HepG2 (cell line): ENCODE data around the gene EIF4ENIF1. TPM values are rescaled to one million over a fixed set of nuclear protein-coding genes. Genes with fewer than 3 reads are reported as not detected.

Experiments
- GATAD1 ChIP-seq: IDR thresholded peaks from 2 replicates; pipeline ENCODE4 v1.6.1; 2016; ENCODE audit warnings: missing genetic modification reagents, missing compliant biosample characterization
- HNRNPUL1 ChIP-seq: fragments of 200-400 bp; formaldehyde crosslinking; IDR thresholded peaks from 2 replicates; pipeline ENCODE4 v1.6.1; 2017; ENCODE audit warnings: low read depth, mild to moderate bottlenecking, low read length, moderate library complexity
- ISX ChIP-seq: sonication (generic); formaldehyde crosslinking; conservative IDR thresholded peaks from 2 replicates; pipeline ENCODE4 v1.5.0; 2020; ENCODE audit warnings: missing genetic modification reagents
- MIXL1 ChIP-seq: IDR thresholded peaks from 2 replicates; pipeline ENCODE4 v1.6.1; 2016
- RXRA ChIP-seq: sonication (generic); formaldehyde crosslinking; IDR thresholded peaks from 2 replicates; pipeline ENCODE4 v1.5.1; 2020; ENCODE audit warnings: missing genetic modification reagents
- SALL2 ChIP-seq: sonication (generic); formaldehyde crosslinking; IDR thresholded peaks from 2 replicates; pipeline ENCODE4 v1.8.1; 2023; ENCODE audit warnings: mild to moderate bottlenecking, missing genetic modification reagents, inconsistent platforms
- SSRP1 ChIP-seq: IDR thresholded peaks from 2 replicates; pipeline ENCODE4 v1.6.1; 2016; ENCODE audit warnings: control low read depth
- TOE1 ChIP-seq: sonication (generic); formaldehyde crosslinking; IDR thresholded peaks from 2 replicates; pipeline ENCODE4 v1.4.0; 2020; ENCODE audit warnings: mild to moderate bottlenecking, missing genetic modification reagents
- TRIM24 ChIP-seq: sonication (generic); formaldehyde crosslinking; IDR thresholded peaks from 2 replicates; pipeline ENCODE4 v1.8.0; 2022; ENCODE audit warnings: mild to moderate bottlenecking, missing genetic modification reagents
- ZNF317 ChIP-seq: sonication (generic); formaldehyde crosslinking; IDR thresholded peaks from 2 replicates; pipeline ENCODE4 v1.5.0; 2020; ENCODE audit warnings: mild to moderate bottlenecking, missing genetic modification reagents
- ZNF710 ChIP-seq: sonication (generic); formaldehyde crosslinking; IDR thresholded peaks from 2 replicates; pipeline ENCODE4 v1.5.0; 2020; ENCODE audit warnings: mild to moderate bottlenecking, missing genetic modification reagents, borderline replicate concordance
- ZNF850 ChIP-seq: sonication (generic); formaldehyde crosslinking; conservative IDR thresholded peaks from 2 replicates; pipeline ENCODE4 v1.9.0; 2021; ENCODE audit warnings: mild to moderate bottlenecking, missing genetic modification reagents
- polyA plus RNA-seq, 8 experiments: library from polyadenylated mRNA; depleted of rRNA in 3 of 8; stranded (reverse) in 7 of 8; unstranded in 1 of 8; fragments of >200 nt; fragmentation: Illumina TruSeq in 4 of 8; extraction: Trizol in 4 of 8; gene quantifications; 2 replicates each; pipeline versions ENCODE4 v1.2.1 to v1.2.3, GENCODE V29; 2011 to 2016; ENCODE audit warnings: low read depth in 4 of 8, missing spikeins in 1 of 8, mixed read lengths in 1 of 8; ENCODE audit not compliant: insufficient read depth in 1 of 8
- total RNA-seq, 5 experiments: library from RNA; depleted of rRNA; stranded (reverse); fragments of >200 nt; fragmentation: Illumina TruSeq; extraction: Trizol; gene quantifications; 2 replicates each; pipeline ENCODE4 v1.2.3, GENCODE V29; 2016; ENCODE audit warnings: low read depth in 1 of 5
- TF ChIP-seq, protein P1 (sequence below): sonication (generic); formaldehyde crosslinking; IDR thresholded peaks from one replicate; pipeline ENCODE4 v1.5.1; 2020; ENCODE audit warnings: mild to moderate bottlenecking, missing genetic modification reagents; ENCODE audit errors: not compliant biosample characterization
- TF ChIP-seq, protein P2 (sequence below): sonication (generic); formaldehyde crosslinking; IDR thresholded peaks from 2 replicates; pipeline ENCODE4 v1.4.0; 2020; ENCODE audit warnings: missing genetic modification reagents

Gene EIF4ENIF1
- total and polyA plus RNA-seq, 2 of the 13 experiments (the other 11 are each of a cell fraction or from before 2014, with no cell fraction given), result 11.9 to 12.3 TPM

- TF ChIP-seq, protein P1, sequence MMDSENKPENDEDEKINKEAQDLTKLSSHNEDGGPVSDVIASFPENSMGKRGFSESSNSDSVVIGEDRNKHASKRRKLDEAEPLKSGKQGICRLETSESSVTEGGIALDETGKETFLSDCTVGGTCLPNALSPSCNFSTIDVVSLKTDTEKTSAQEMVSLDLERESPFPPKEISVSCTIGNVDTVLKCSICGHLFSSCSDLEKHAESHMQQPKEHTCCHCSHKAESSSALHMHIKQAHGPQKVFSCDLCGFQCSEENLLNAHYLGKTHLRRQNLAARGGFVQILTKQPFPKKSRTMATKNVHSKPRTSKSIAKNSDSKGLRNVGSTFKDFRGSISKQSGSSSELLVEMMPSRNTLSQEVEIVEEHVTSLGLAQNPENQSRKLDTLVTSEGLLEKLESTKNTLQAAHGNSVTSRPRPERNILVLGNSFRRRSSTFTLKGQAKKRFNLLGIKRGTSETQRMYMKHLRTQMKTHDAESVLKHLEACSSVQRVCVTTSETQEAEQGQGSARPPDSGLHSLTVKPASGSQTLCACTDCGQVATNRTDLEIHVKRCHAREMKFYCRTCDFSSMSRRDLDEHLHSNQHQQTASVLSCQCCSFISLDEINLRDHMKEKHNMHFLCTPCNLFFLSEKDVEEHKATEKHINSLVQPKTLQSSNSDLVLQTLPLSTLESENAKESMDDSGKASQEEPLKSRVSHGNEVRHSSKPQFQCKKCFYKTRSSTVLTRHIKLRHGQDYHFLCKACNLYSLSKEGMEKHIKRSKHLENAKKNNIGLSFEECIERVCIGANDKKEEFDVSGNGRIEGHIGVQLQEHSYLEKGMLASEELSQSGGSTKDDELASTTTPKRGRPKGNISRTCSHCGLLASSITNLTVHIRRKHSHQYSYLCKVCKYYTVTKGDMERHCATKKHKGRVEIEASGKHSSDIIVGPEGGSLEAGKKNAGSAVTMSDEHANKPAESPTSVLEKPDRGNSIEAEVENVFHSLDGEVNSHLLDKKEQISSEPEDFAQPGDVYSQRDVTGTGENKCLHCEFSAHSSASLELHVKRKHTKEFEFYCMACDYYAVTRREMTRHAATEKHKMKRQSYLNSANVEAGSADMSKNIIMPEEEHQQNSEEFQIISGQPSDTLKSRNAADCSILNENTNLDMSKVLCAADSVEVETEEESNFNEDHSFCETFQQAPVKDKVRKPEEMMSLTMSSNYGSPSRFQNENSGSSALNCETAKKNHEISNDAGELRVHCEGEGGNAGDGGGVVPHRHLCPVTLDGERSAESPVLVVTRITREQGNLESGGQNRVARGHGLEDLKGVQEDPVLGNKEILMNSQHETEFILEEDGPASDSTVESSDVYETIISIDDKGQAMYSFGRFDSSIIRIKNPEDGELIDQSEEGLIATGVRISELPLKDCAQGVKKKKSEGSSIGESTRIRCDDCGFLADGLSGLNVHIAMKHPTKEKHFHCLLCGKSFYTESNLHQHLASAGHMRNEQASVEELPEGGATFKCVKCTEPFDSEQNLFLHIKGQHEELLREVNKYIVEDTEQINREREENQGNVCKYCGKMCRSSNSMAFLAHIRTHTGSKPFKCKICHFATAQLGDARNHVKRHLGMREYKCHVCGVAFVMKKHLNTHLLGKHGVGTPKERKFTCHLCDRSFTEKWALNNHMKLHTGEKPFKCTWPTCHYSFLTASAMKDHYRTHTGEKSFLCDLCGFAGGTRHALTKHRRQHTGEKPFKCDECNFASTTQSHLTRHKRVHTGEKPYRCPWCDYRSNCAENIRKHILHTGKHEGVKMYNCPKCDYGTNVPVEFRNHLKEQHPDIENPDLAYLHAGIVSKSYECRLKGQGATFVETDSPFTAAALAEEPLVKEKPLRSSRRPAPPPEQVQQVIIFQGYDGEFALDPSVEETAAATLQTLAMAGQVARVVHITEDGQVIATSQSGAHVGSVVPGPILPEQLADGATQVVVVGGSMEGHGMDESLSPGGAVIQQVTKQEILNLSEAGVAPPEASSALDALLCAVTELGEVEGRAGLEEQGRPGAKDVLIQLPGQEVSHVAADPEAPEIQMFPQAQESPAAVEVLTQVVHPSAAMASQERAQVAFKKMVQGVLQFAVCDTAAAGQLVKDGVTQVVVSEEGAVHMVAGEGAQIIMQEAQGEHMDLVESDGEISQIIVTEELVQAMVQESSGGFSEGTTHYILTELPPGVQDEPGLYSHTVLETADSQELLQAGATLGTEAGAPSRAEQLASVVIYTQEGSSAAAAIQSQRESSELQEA (CRISPR knock-in tag), result no peak
- TF ChIP-seq HNRNPUL1 (no peak), ZNF710 (CRISPR knock-in tag) (no peak; the same call in 1 of the 2 replicates), ISX (CRISPR knock-in tag) (no peak), SSRP1 (CRISPR knock-in tag) (no peak), TOE1 (CRISPR knock-in tag) (no peak), RXRA (CRISPR knock-in tag) (peak; percentile 12; the same call in 1 of the 2 replicates), TRIM24 (CRISPR knock-in tag) (no peak), GATAD1 (CRISPR knock-in tag) (peak; percentile 72), ZNF850 (no peak), SALL2 (peak; percentile 76; the same call in 1 of the 2 replicates), MIXL1 (CRISPR knock-in tag) (no peak), ZNF317 (no peak)
- TF ChIP-seq, protein P2, sequence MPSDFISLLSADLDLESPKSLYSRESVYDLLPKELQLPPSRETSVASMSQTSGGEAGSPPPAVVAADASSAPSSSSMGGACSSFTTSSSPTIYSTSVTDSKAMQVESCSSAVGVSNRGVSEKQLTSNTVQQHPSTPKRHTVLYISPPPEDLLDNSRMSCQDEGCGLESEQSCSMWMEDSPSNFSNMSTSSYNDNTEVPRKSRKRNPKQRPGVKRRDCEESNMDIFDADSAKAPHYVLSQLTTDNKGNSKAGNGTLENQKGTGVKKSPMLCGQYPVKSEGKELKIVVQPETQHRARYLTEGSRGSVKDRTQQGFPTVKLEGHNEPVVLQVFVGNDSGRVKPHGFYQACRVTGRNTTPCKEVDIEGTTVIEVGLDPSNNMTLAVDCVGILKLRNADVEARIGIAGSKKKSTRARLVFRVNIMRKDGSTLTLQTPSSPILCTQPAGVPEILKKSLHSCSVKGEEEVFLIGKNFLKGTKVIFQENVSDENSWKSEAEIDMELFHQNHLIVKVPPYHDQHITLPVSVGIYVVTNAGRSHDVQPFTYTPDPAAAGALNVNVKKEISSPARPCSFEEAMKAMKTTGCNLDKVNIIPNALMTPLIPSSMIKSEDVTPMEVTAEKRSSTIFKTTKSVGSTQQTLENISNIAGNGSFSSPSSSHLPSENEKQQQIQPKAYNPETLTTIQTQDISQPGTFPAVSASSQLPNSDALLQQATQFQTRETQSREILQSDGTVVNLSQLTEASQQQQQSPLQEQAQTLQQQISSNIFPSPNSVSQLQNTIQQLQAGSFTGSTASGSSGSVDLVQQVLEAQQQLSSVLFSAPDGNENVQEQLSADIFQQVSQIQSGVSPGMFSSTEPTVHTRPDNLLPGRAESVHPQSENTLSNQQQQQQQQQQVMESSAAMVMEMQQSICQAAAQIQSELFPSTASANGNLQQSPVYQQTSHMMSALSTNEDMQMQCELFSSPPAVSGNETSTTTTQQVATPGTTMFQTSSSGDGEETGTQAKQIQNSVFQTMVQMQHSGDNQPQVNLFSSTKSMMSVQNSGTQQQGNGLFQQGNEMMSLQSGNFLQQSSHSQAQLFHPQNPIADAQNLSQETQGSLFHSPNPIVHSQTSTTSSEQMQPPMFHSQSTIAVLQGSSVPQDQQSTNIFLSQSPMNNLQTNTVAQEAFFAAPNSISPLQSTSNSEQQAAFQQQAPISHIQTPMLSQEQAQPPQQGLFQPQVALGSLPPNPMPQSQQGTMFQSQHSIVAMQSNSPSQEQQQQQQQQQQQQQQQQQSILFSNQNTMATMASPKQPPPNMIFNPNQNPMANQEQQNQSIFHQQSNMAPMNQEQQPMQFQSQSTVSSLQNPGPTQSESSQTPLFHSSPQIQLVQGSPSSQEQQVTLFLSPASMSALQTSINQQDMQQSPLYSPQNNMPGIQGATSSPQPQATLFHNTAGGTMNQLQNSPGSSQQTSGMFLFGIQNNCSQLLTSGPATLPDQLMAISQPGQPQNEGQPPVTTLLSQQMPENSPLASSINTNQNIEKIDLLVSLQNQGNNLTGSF (CRISPR knock-in tag), result 0 out of 2 replicates have a peak, but pooled peaks have one; percentile 29
Measured at GRCh38 chr22:31496007-31496734, 6.5 kb upstream of the EIF4ENIF1 start, which contains the start of gene SFI1 (continued).
